ENCODE measurements around the gene ADAM23.

DNA sequence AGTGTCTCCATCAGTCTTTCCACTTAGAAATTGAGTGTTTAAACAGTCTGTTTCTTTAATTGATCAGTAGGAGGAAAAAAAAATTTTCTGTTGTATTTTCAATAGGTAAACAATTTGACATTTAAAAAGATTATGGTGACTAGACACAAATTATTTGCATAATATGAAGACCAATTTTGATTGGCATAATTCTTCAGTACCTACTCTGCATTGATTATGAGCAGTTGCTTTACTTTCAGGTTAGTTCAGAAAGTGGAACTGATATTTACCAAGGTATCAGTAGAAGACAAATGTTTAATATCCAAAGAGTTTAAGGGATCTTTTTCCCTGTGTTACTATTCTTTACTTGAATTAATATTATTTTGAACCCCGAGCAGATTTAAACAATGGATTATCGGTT lies 2.6 kb downstream of the ADAM23 start:
- TF ChIP-seq, protein P1, sequence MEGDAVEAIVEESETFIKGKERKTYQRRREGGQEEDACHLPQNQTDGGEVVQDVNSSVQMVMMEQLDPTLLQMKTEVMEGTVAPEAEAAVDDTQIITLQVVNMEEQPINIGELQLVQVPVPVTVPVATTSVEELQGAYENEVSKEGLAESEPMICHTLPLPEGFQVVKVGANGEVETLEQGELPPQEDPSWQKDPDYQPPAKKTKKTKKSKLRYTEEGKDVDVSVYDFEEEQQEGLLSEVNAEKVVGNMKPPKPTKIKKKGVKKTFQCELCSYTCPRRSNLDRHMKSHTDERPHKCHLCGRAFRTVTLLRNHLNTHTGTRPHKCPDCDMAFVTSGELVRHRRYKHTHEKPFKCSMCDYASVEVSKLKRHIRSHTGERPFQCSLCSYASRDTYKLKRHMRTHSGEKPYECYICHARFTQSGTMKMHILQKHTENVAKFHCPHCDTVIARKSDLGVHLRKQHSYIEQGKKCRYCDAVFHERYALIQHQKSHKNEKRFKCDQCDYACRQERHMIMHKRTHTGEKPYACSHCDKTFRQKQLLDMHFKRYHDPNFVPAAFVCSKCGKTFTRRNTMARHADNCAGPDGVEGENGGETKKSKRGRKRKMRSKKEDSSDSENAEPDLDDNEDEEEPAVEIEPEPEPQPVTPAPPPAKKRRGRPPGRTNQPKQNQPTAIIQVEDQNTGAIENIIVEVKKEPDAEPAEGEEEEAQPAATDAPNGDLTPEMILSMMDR (IDR thresholded peaks at IDR 0.05), result no peak
- no peak for TF ChIP-seq POLR2A (IDR thresholded peaks at IDR 0.05)
- TF ChIP-seq POLR2AphosphoS5 (IDR thresholded peaks at IDR 0.05), result no peak

All from upper lobe of left lung (tissue), 4 donors.